GM18867 (cell line): Measurements from ENCODE around the gene BEST3.

Experiments used
- ATAC-seq: cut with Tn5 transposase; IDR thresholded peaks from one replicate; pipeline ENCODE4 v1.9.1; 2021; ENCODE audit warnings: mild to moderate bottlenecking, moderate library complexity; ENCODE audit not compliant: unreplicated experiment

BEST3 gene

DNA sequence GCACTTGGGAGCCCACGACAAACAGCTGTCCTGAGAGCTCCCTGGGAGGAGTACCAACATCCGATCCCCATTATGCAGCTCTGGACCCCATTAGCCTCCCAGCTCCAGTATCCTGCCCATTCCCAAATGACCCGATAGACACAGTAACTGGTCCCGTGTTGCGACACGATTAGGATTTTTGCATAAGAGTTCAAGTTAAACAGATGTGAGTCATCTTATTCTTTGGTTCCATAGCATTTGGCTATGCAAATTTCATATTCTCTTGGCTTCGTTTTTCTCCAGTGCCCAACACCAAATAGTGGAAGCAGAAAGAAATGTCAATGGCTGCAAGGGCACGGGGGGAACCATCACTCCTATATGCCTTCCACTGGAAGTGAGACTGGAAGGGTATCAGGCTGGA lies 45.4 kb downstream of the BEST3 start:
- no peak for ATAC-seq

GRCh38 chr12:69651922-69652321 lies 47.2 kb downstream of the BEST3 start:
- ATAC-seq = no peak

DNA sequence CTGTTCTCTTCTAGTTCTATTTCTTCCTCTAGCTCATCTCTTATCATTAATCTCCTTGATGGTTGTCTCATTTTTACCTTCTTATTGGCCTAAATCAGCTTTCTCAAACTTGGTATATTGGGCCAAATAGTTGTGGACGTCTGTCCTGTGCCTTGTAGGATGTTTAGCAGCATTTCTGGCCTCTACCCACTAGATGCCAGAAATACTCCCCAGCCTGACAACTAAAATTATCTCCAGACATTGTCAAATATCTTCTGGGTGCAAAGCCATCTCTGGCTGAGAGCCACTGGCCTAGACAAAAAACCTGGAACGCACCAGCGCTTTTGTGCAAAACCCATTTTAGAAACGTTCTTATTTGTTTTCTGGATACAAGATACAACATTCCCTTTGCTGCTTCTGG lies 49.6 kb downstream of the BEST3 start:
- no peak for ATAC-seq

DNA sequence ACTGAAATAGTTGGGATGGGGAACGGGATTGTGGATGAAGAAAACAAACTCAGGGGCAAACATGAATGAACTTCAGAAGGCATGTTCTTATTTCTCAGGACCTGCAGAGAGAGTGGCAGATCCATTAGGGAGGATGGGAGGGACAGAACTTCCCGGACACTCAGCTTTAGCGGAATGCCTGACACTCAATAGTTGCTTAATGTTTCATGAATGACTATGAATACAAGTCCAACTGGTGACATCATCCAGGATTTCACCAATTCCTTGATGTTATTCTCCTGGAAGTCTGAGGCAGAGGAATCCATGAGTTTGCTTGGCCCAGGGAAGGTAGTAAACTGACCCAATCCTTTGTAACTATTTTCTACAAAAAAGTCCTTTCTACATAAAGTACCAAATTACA lies 50.6 kb downstream of the BEST3 start:
- ATAC-seq = no peak

- no peak for ATAC-seq
These were observed 51.9 kb downstream of the BEST3 start for GRCh38 chr12:69647178-69647577.

DNA sequence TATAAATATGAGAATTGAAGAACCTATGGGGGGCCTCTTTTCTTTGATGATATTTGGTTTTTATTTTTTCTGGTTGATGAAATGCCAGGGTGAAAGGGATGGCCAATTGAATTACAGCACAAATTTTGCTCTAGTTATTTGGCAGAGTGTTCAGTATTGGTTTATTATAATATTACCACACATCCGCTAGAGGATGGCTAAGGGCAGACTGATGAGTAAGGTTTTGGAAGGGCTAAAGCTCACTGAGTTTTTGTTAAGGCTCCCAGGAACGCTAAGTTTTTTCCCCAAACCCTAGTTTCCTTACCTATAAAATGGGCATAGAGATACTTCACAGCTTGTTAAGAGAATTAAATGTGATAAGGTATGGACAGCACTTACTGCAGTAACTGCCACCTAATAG lies 54.1 kb downstream of the BEST3 start:
- ATAC-seq = no peak

DNA sequence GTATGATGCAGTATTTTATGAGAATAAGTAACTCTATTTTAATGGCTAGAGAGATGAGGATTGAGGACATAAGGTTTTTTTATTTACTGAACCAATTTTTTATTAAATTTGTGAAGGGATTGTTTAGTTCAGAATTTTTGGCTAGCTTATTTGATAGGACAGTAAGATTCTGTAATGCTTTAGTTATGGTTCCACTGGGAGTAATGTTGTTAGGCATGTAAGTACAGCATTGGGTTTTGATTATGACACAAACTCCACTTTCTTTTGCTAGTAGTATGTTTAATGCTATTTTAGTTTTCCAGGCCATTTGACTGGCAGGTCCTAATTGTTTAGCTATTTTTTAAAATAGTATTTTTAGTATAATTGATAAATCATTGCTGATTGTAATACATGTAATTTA lies 54.6 kb downstream of the BEST3 start:
- ATAC-seq = no peak

DNA sequence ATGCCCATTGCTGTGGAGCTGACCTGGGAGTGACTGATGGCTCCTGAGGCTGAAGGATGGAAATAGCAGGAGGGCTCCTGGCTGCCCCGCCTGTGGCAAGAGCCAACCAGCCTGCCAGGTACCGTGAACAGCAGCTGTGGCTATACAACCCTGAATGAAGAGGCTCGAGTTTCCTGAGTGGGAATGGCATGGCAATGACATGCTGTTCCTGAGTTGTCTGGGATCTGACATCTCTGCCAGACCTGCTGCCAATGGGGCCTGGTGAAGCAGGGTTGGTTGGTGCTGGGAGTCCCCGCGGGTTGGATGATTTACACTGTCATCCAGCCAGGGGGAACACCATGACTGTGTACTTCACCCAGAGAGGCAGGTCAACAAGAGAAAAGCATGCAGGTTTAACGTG lies 56.6 kb downstream of the BEST3 start:
- no peak for ATAC-seq

GRCh38 chr12:69641546-69641945 lies 57.6 kb downstream of the BEST3 start:
- ATAC-seq = no peak

- ATAC-seq = peak; percentile 93
These were observed 59.6 kb downstream of the BEST3 start for GRCh38 chr12:69639400-69640016.

DNA sequence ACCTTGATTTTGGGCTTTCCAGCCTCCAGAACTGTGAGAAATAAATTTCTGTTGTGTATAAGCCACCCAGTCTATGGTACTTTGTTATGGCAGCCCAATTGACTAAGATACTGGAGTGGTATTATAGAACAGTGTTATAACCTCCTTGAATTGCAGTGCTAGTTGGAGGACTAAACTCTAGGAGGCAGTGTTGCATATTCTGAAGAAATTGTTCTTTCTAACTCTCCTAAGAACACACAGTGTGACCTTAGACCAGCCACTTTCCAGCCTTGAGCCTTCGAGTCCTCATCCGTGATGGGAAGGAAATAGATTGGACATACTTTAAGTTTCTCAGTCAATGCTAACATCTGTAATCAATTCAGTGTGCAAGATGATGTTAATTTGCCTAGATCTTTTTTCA lies 66.0 kb downstream of the BEST3 start:
- ATAC-seq = peak; percentile 49

- no peak for ATAC-seq
These were observed 68.9 kb downstream of the BEST3 start for GRCh38 chr12:69630191-69630590.

GRCh38 chr12:69627501-69627900 lies 71.6 kb downstream of the BEST3 start:
- no peak for ATAC-seq

DNA sequence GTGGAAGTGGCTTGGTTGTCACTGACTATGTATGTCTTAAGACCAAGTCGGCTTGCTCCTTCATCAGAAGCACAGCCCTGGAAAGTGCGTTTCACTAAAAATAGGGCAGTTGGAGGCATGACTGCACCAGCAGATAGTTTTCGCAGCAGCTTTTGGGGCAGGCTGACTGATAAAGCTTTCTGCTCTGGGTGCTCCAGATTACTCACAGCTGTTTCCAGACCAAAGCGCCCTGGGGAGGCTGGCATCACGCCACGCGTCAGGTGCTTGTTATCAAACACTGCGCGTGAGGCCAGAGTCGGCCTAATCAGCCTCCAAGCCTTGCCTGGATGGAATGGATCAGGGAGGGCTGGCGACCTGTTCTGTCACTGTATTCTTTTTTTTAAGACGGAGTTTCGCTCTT lies 75.1 kb downstream of the BEST3 start:
- no peak for ATAC-seq

DNA sequence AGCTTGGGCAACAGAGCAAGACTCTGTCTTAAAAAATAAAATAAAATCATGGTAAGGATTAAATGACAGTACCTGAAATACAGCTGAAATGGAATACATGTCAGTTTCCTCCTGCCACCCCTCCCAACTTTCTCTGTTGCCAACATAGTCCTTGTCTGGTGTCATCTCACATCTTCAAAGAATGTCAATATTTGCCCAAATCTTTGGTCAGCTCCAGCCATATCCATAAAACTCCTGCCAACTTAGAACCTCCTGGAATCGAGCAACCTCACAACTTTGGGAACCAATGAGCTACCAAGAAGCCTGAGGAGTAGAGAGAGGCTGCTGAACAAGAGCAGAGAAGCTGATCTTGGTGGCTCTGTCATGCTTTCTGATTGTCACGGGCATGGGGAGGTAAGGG lies 77.6 kb downstream of the BEST3 start:
- no peak for ATAC-seq

DNA sequence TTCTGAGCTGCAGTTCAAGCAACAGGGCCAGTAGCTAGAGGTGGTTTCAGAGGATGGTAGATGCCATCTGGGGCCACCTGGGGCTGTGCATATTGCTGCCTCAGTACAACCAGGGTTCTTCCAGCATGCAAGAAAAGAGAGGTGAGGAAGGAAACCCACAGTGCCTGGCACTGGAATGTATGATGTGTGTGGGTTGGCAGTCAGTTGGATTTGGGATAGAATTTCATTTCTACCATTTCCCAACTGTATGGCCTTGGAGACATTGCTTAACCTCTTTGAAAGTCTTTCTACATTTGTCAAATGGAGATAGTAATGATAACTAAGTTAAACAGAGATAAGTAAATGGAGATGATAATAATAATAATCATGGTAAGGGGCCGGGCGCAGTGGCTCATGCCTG lies 78.2 kb downstream of the BEST3 start:
- ATAC-seq = no peak

DNA sequence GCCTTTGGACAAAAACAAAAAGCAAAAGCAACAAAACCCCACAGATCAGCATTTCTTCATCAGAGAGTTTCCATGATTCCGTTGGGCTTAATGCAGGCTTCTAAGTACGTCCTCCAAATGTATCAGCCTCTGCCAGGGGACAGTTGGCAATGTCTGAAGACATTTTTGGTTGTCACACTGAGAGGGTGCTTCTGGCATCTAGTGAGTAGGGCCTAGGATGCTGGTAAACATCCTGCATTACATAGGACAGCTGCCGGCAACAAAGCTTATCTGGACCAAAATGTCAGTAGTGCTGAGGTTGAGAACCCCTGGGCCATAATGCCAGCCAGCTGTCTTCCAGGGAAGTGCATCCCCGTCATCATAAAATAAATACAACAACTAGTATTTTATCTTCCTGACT lies 79.0 kb downstream of the BEST3 start:
- ATAC-seq = no peak

- ATAC-seq = no peak
These were observed 80.1 kb downstream of the BEST3 start for GRCh38 chr12:69619050-69619449.

DNA sequence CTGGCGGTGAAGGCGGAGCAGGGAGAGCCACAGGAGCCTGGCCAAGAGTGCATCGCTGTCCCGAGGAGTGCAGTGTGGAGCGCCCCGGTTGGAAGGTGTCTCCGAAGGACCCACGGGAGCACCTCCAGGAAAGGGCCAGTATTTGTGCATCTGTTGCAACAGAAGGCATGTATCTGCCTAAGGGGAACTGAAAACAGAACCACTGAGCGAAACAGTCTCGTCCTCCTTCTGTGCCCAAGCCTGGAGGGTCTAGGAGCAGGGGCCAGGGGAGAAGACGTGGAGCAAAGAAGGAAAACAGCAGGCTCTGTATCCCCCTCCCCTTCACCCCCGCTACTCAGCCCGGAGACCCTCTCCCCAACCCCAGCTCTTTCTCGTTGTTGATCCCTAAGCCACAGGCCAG lies 83.1 kb downstream of the BEST3 start:
- ATAC-seq = no peak

- ATAC-seq = no peak
These were observed 85.8 kb downstream of the BEST3 start for GRCh38 chr12:69613351-69613750.

- ATAC-seq = no peak
These were observed 88.4 kb downstream of the BEST3 start, which contains the start of gene LRRC10 for GRCh38 chr12:69610729-69611128. TSS of gene LRRC10 (minus strand) at chr12:69610907. CDS start at chr12:69610838, 69 bp downstream.

GRCh38 chr12:69610126-69610525 lies 89.0 kb downstream of the BEST3 start:
- no peak for ATAC-seq

DNA sequence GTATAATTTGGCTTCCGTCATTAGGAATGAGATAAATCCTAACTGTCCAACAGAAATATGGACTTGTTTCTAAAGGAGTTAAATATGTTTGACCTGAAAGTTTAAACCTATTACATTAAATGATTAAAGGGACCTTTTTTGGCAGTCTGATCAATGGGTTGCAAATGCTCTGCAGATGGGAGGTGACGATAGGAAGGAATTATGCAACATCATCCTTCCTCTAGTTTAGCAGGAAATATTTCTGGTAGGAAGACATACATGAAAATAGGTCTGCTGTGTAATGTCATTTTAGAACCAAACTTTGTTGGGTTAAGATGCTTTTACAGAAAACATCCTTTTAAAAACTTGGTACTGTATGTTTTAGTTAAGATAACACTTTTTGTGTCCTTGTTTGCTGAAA lies 91.0 kb downstream of the BEST3 start:
- ATAC-seq = no peak
